HG03457 (cell line): ENCODE results near the gene PDCD5.

Experiments
- ATAC-seq: cut with Tn5 transposase; IDR thresholded peaks from one replicate; pipeline ENCODE4 v1.9.1; 2021; ENCODE audit warnings: moderate number of reproducible peaks; ENCODE audit not compliant: unreplicated experiment

Gene PDCD5

DNA sequence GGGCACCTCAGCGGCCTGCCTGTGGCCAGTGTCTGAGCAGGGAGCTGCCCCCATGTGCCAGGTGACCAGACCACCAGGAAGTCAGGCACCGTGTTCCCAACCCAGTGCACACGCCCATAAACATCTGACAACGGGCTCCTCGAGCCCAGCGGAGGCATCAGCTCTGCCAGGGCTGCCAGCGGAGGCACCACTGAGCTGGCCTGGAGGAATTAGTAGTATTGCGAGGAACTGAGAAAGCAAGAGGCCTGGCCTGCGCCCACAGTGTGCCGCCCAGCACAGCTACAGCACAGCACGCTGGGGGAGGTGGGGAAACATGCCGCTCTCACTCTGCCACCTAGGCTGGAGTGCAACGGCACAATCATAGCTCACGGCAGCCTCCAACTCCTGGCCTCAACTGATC lies 49.3 kb downstream of the PDCD5 start:
- no peak for ATAC-seq

DNA sequence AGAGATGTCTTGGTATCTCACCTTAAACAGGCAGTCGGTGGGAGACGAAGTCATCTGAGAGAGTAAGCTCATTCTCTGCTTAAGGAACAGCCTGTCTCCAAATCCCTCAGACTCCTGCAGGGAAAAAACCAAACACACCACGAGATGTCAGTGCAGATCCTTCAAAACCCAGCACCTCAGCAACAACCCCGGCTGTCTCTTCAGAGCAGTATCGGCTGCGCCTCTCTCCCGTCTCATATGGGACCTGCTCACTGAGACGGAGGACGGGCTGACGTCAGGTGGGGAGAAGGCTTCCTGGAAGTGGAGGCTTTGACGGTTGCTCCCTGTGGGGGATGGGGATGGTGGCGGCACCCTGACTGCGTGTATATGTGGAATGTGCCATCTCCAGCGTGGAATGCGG lies 50.4 kb downstream of the PDCD5 start:
- no peak for ATAC-seq
